Spinal cord (tissue), 10 donors: ENCODE measurements around the gene CTDP1. TPM values are rescaled to one million over a fixed set of nuclear protein-coding genes. Genes with fewer than 3 reads are reported as not detected.

Experiments used
- DNase-seq, 6 donors: peaks; one replicate each; pipeline versions ENCODE4 v3.0.0 to v3.0.0-alpha.2; 2013 to 2015; ENCODE audit warnings: low spot score in 6 of 6, low read depth in 4 of 6
- H3K27ac ChIP-seq: one replicate; pipeline ENCODE4 v1.5.1; 2013; ENCODE audit warnings: low read depth, low read length, control low read depth
- H3K27me3 ChIP-seq: one replicate; pipeline ENCODE4 v1.6.1; 2013; ENCODE audit warnings: low read length; ENCODE audit not compliant: control insufficient read depth, insufficient read depth
- H3K36me3 ChIP-seq: one replicate; pipeline ENCODE4 v1.6.1; 2013; ENCODE audit warnings: low read length; ENCODE audit not compliant: control insufficient read depth, insufficient read depth
- H3K4me1 ChIP-seq: one replicate; pipeline ENCODE4 v1.6.1; 2013; ENCODE audit warnings: low read length; ENCODE audit not compliant: control insufficient read depth, insufficient read depth
- H3K4me3 ChIP-seq: one replicate; pipeline ENCODE4 v1.5.1; 2013; ENCODE audit warnings: low read depth, low read length, control low read depth
- H3K9me3 ChIP-seq: one replicate; pipeline ENCODE4 v1.6.1; 2013; ENCODE audit warnings: low read length; ENCODE audit not compliant: control insufficient read depth, insufficient read depth
- WGBS: methylation state at CpG from one replicate; pipeline ENCODE4 v1.1.5; 2013; ENCODE audit warnings: missing lambda C conversion rate; ENCODE audit not compliant: insufficient coverage; 5-methylcytosine and 5-hydroxymethylcytosine counted together
- polyA plus RNA-seq, 2 donors: library from polyadenylated mRNA; unstranded; fragments of 120-200 nt; gene quantifications; one replicate each; pipeline ENCODE4 v1.2.1, GENCODE V29; 2013; ENCODE audit not compliant: insufficient read length in 2 of 2
- total RNA-seq, 2 donors: library from RNA; depleted of rRNA in 1 of 2; stranded (reverse); fragments of 120-200 nt in 1 of 2; fragments of >200 nt in 1 of 2; gene quantifications; one replicate each; pipeline versions ENCODE4 v1.2.3 to v1.2.4, GENCODE V29; 2013 to 2014
- donor health status: healthy.

The CTDP1 gene
- total and polyA plus RNA-seq, 4 donors = 11.3 to 16.2 (median 14.4) TPM

DNA sequence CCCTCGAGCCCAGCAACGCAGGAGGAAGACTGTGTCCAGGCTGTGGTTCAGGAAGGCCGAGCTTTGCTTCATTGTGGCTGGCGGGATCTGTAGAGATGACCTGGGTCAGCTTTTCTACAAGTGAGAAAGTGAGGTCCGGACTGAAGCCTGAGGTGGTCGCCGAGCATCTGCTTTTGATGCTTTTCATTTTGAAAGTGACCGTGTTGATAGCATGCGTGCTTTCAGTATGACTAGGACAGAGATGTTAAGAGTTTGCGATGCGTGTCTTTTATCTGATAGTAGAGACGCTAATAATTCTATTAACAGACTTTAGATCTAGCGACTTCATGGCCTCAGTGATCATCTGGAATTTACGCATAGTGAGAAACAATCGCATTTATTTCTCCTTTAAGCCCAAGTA, 28.1 kb downstream of the CTDP1 start:
- H3K36me3 ChIP-seq = peaks cover 58% of the 10 kb centered on the region

DNA sequence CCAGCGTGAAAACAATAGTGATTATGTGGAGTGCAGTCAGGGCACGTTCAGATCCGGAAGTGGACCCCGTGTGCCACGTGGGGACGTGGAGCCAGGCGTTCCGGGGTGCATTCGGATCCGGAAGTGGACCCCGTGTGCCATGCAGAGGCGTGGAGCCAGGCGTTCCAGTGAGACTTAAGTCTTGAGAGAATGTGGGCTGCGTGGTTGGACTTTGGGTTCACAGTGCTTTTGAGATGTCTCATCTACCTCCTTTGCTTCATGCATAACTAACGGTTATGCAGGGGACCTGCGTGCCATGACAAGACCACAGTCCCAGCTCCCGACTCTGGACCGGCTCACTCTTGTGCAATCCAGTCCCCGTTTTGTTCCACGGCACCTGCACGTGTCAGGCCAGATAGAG, 28.8 kb downstream of the CTDP1 start:
- Histone ChIP-seq H3K36me3 (peaks cover 61% of the 10 kb centered on the region), H3K4me3 (no peak overlapping the region), H3K27ac (no peak overlapping the region), H3K4me1 (no peaks in the 10 kb centered on the region), H3K9me3 (no peaks in the 10 kb centered on the region), H3K27me3 (no peaks in the 10 kb centered on the region)
- whole genome bisulfite sequencing = 96% methylated on average over 14 of the region's 21 CpGs
- no peak for DNase-seq

More for the DNA sequence above, 28.1 kb downstream of the CTDP1 start:
- H3K27ac ChIP-seq = no peak overlapping the region
- no peaks in the 10 kb centered on the region for H3K4me1 ChIP-seq
- DNase-seq = no peak
- H3K4me3 ChIP-seq = no peak overlapping the region
- no peaks in the 10 kb centered on the region for H3K27me3 ChIP-seq
- 93% methylated on average over 8 of the region's 15 CpGs for WGBS
- no peaks in the 10 kb centered on the region for H3K9me3 ChIP-seq

- Histone ChIP-seq H3K36me3 (peaks cover 68% of the 10 kb centered on the region), H3K4me1 (no peaks in the 10 kb centered on the region), H3K27ac (no peak overlapping the region), H3K27me3 (no peaks in the 10 kb centered on the region), H3K9me3 (no peaks in the 10 kb centered on the region), H3K4me3 (no peak overlapping the region)
- DNase-seq = no peak
- 83% methylated on average over 16 of the region's 20 CpGs for WGBS
Observed at GRCh38 chr18:79712206-79712857, 32.7 kb downstream of the CTDP1 start.

GRCh38 chr18:79713341-79713740, 33.7 kb downstream of the CTDP1 start:
- H3K27me3 ChIP-seq = no peaks in the 10 kb centered on the region
- 97% methylated on average over 9 of the region's 11 CpGs for WGBS
- no peak overlapping the region for H3K27ac ChIP-seq
- DNase-seq = no peak
- no peak overlapping the region for H3K4me3 ChIP-seq
- no peaks in the 10 kb centered on the region for H3K4me1 ChIP-seq
- peaks cover 73% of the 10 kb centered on the region for H3K36me3 ChIP-seq
- no peaks in the 10 kb centered on the region for H3K9me3 ChIP-seq

GRCh38 chr18:79714531-79715240, 35.1 kb downstream of the CTDP1 start:
- H3K36me3 ChIP-seq = peaks cover 79% of the 10 kb centered on the region
- no peaks in the 10 kb centered on the region for H3K27me3 ChIP-seq
- H3K4me3 ChIP-seq = no peak overlapping the region
- no peak overlapping the region for H3K27ac ChIP-seq
- DNase-seq = no peak
- no peaks in the 10 kb centered on the region for H3K4me1 ChIP-seq
- WGBS = 92% methylated on average over 46 of the region's 47 CpGs
- no peaks in the 10 kb centered on the region for H3K9me3 ChIP-seq

DNA sequence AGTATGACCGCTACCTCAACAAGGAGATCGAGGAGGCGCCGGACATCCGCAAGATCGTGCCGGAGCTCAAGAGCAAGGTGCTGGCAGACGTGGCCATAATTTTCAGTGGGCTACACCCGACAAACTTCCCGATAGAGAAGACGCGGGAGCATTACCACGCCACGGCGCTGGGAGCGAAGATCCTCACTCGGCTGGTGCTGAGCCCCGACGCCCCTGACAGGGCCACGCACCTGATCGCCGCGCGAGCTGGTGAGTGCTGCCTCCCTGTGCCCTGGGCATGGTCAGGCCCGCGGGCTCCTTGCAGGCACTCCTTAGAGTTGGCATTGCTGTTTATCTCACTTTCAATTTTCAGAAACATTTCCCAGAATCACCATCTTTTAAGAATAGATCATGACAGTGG, 35.7 kb downstream of the CTDP1 start:
- Histone ChIP-seq H3K27ac (no peak overlapping the region), H3K27me3 (no peaks in the 10 kb centered on the region), H3K4me3 (no peak overlapping the region), H3K9me3 (no peaks in the 10 kb centered on the region), H3K36me3 (peaks cover 79% of the 10 kb centered on the region), H3K4me1 (no peaks in the 10 kb centered on the region)
- 96% methylated on average over 24 of the region's 26 CpGs for WGBS
- DNase-seq = no peak

DNA sequence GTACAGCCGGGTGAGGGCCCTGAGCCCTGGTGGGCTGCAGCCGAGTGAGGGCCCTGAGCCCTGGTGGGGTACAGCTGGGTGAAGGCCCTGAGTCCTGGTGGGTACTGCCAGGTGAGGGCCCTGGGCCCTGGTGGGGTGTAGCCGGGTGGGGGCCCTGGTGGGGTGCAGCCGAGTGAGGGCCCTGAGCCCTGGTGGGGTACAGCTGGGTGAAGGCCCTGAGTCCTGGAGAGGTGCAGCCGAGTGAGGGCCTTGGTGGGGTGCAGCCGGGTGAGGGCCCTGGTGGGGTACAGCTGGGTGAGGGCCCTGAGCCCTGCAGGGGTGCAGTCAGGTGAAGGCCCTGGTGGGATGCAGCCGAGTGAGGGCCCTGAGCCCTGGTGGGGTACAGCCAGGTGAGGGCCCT, 37.5 kb downstream of the CTDP1 start:
- Histone ChIP-seq H3K4me3 (no peak overlapping the region), H3K4me1 (no peaks in the 10 kb centered on the region), H3K27ac (no peak overlapping the region), H3K27me3 (no peaks in the 10 kb centered on the region), H3K9me3 (no peaks in the 10 kb centered on the region), H3K36me3 (peaks cover 74% of the 10 kb centered on the region)
- WGBS = 96% methylated on average over 7 of the region's 7 CpGs
- no peak for DNase-seq

DNA sequence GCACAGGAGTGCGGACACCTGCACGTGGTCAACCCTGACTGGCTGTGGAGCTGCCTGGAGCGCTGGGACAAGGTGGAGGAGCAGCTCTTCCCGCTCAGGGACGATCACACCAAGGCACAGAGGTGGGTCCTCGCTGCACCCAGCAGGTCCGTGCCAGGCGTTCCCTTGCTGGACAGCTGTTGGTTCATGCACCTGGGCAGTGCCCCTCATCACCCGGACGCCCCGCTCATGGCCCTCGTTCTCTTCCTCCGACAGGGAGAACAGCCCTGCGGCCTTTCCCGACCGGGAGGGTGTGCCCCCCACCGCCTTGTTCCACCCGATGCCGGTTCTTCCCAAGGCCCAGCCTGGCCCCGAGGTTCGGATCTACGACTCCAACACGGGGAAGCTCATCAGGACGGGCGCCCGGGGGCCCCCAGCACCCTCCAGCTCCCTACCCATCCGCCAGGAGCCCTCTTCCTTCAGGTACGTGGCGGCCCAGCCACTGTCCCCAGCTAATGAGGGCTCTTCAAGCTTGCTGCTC, 38.0 kb downstream of the CTDP1 start:
- 97% methylated on average over 26 of the region's 29 CpGs for WGBS
- Histone ChIP-seq H3K27ac (no peak overlapping the region), H3K36me3 (peaks cover 73% of the 10 kb centered on the region), H3K4me3 (no peak overlapping the region), H3K4me1 (no peaks in the 10 kb centered on the region), H3K9me3 (no peaks in the 10 kb centered on the region), H3K27me3 (no peaks in the 10 kb centered on the region)
- DNase-seq = no peak

- Histone ChIP-seq H3K4me3 (no peak overlapping the region), H3K4me1 (no peaks in the 10 kb centered on the region), H3K27ac (no peak overlapping the region), H3K27me3 (no peaks in the 10 kb centered on the region), H3K9me3 (no peaks in the 10 kb centered on the region), H3K36me3 (peaks cover 78% of the 10 kb centered on the region)
- DNase-seq = no peak
- 93% methylated on average over 17 of the region's 17 CpGs for WGBS
Observed at GRCh38 chr18:79718126-79718525, 38.5 kb downstream of the CTDP1 start.
